ENCODE results near the gene OR5I1. TPM values are rescaled to one million over a fixed set of nuclear protein-coding genes. Genes with fewer than 3 reads are reported as not detected.
A peak's percentile ranks its signal among the peaks of the same experiment; 100 is the strongest.

Gene OR5I1
- total RNA-seq, 4 donors from 2014 or later: not detected

- no peak overlapping the region for H3K27ac ChIP-seq
- WGBS: 46% methylated on average over 4 of the region's 4 CpGs
- no peaks in the 10 kb centered on the region for H3K9me3 ChIP-seq
- no peaks in the 10 kb centered on the region for H3K27me3 ChIP-seq
- no peaks in the 10 kb centered on the region for H3K4me1 ChIP-seq
- H3K36me3 ChIP-seq: no peaks in the 10 kb centered on the region
- DNase-seq (ENCODE audit: low spot score in 2 of 2): no peak
- H3K4me3 ChIP-seq: no peak overlapping the region
- no peak for TF ChIP-seq CTCF (IDR thresholded peaks at IDR 0.05)
- no peak for TF ChIP-seq POLR2AphosphoS5 (IDR thresholded peaks at IDR 0.05)
- TF ChIP-seq EP300 (IDR thresholded peaks at IDR 0.05): no peak
- TF ChIP-seq POLR2A (IDR thresholded peaks at IDR 0.05): no peak
These were observed 20.3 kb upstream of the OR5I1 start for GRCh38 chr11:55956521-55956920.

GRCh38 chr11:55949330-55949729, 13.1 kb upstream of the OR5I1 start:
- 76% methylated on average over 4 of the region's 4 CpGs for WGBS
- Histone ChIP-seq H3K9me3 (no peaks in the 10 kb centered on the region), H3K27ac (no peak overlapping the region), H3K36me3 (no peaks in the 10 kb centered on the region), H3K27me3 (no peaks in the 10 kb centered on the region), H3K4me3 (no peak overlapping the region), H3K4me1 (no peaks in the 10 kb centered on the region)
- no peak for TF ChIP-seq EP300 (IDR thresholded peaks at IDR 0.05)
- no peak for TF ChIP-seq POLR2A (IDR thresholded peaks at IDR 0.05)
- no peak for TF ChIP-seq POLR2AphosphoS5 (IDR thresholded peaks at IDR 0.05)
- no peak for TF ChIP-seq CTCF (IDR thresholded peaks at IDR 0.05)
- no peak for DNase-seq (ENCODE audit: low spot score in 2 of 2)

GRCh38 chr11:55942785-55943392, 6.7 kb upstream of the OR5I1 start:
- Histone ChIP-seq H3K4me1 (no peaks in the 10 kb centered on the region), H3K27ac (no peak overlapping the region), H3K27me3 (no peaks in the 10 kb centered on the region), H3K9me3 (no peaks in the 10 kb centered on the region), H3K36me3 (no peaks in the 10 kb centered on the region), H3K4me3 (no peak overlapping the region)
- TF ChIP-seq POLR2AphosphoS5 (IDR thresholded peaks at IDR 0.05) (no peak), EP300 (IDR thresholded peaks at IDR 0.05) (no peak), CTCF (IDR thresholded peaks at IDR 0.05) (peak; percentile 8 to 9), POLR2A (IDR thresholded peaks at IDR 0.05) (no peak)
- DNase-seq (ENCODE audit: low spot score in 2 of 2): no peak
- WGBS: 14% methylated on average over 3 of the region's 3 CpGs

- TF ChIP-seq CTCF (IDR thresholded peaks at IDR 0.05) (no peak), POLR2AphosphoS5 (IDR thresholded peaks at IDR 0.05) (no peak), POLR2A (IDR thresholded peaks at IDR 0.05) (no peak), EP300 (IDR thresholded peaks at IDR 0.05) (no peak)
- Histone ChIP-seq H3K9me3 (no peaks in the 10 kb centered on the region), H3K4me3 (no peak overlapping the region), H3K36me3 (no peaks in the 10 kb centered on the region), H3K27me3 (no peaks in the 10 kb centered on the region), H3K27ac (no peak overlapping the region), H3K4me1 (no peaks in the 10 kb centered on the region)
- 85% methylated on average over 2 of the region's 5 CpGs for WGBS
- DNase-seq (ENCODE audit: low spot score in 2 of 2): no peak
These were observed 15.7 kb downstream of the OR5I1 start for GRCh38 chr11:55920537-55920936.

GRCh38 chr11:55914482-55914881, 21.7 kb downstream of the OR5I1 start, which contains the start of gene OR5W2:
Gene OR5W2, minus strand, starts transcription at chr11:55914582. Its CDS starts 0 bp downstream, at chr11:55914582.
- H3K9me3 ChIP-seq: no peaks in the 10 kb centered on the region
- TF ChIP-seq CTCF (IDR thresholded peaks at IDR 0.05) (no peak), EP300 (IDR thresholded peaks at IDR 0.05) (no peak), POLR2AphosphoS5 (IDR thresholded peaks at IDR 0.05) (no peak), POLR2A (IDR thresholded peaks at IDR 0.05) (no peak)
- 67% methylated on average over 1 of the region's 1 CpG for WGBS
- no peak for DNase-seq (ENCODE audit: low spot score in 2 of 2)
- H3K36me3 ChIP-seq: no peaks in the 10 kb centered on the region
- no peaks in the 10 kb centered on the region for H3K4me1 ChIP-seq
- H3K27me3 ChIP-seq: no peaks in the 10 kb centered on the region
- H3K4me3 ChIP-seq: no peak within 1 kb of the TSS
- H3K27ac ChIP-seq: no peak within 1 kb of the TSS
